HL-60/S4 (cell line): ENCODE results near the gene WHRN.

ENCODE experiments used
- in situ Hi-C: fragments of 300-500 bp; cut with MboI; formaldehyde crosslinking; loops from 2 replicates; pipeline ENCODE4 v1.14.3; 2022; ENCODE audit warnings: low sequenced_read_pairs

WHRN gene

GRCh38 chr9:114451707-114452031 lies 53.6 kb downstream of the WHRN start:
- in situ Hi-C loops: no loop called here

GRCh38 chr9:114450833-114451706 lies 54.2 kb downstream of the WHRN start:
- in situ Hi-C loops: no loop called here

GRCh38 chr9:114450181-114450580 lies 55.1 kb downstream of the WHRN start:
- in situ Hi-C loops: no loop called here

- in situ Hi-C loops: no loop called here
Measured at GRCh38 chr9:114449236-114449635, 56.0 kb downstream of the WHRN start.

GRCh38 chr9:114448706-114449105 lies 56.6 kb downstream of the WHRN start:
- in situ Hi-C loops: no loop called here

GRCh38 chr9:114446672-114447450 lies 58.4 kb downstream of the WHRN start:
- in situ Hi-C loops: no loop called here

GRCh38 chr9:114446036-114446435 lies 59.2 kb downstream of the WHRN start:
- in situ Hi-C loops: no loop called here

GRCh38 chr9:114445616-114446015 lies 59.7 kb downstream of the WHRN start:
- in situ Hi-C loops: no loop called here

GRCh38 chr9:114442022-114442421 lies 63.3 kb downstream of the WHRN start:
- in situ Hi-C loops: no loop called here

GRCh38 chr9:114437401-114437893 lies 67.8 kb downstream of the WHRN start:
- in situ Hi-C loops: no loop called here

- in situ Hi-C loops: no loop called here
Measured at GRCh38 chr9:114434878-114435311, 70.4 kb downstream of the WHRN start.

GRCh38 chr9:114433720-114434255 lies 71.5 kb downstream of the WHRN start:
- in situ Hi-C loops: no loop called here

GRCh38 chr9:114433086-114433485 lies 72.2 kb downstream of the WHRN start:
- in situ Hi-C loops: no loop called here

- in situ Hi-C loops: no loop called here
Measured at GRCh38 chr9:114432323-114433067, 72.8 kb downstream of the WHRN start.

GRCh38 chr9:114431770-114432169 lies 73.5 kb downstream of the WHRN start:
- in situ Hi-C loops: no loop called here

GRCh38 chr9:114431003-114431402 lies 74.3 kb downstream of the WHRN start:
- in situ Hi-C loops: no loop called here

- in situ Hi-C loops: no loop called here
Measured at GRCh38 chr9:114430457-114430856, 74.8 kb downstream of the WHRN start.

GRCh38 chr9:114429488-114429887 lies 75.8 kb downstream of the WHRN start:
- in situ Hi-C loops: no loop called here

GRCh38 chr9:114428466-114428865 lies 76.8 kb downstream of the WHRN start:
- in situ Hi-C loops: no loop called here

GRCh38 chr9:114427644-114428043 lies 77.6 kb downstream of the WHRN start:
- in situ Hi-C loops: no loop called here
